Activated CD4-positive, alpha-beta T cell treated with anti-CD3 and anti-CD28 coated beads, Interleukin-2, Interleukin-4, amounts not matched to agents 100 ng/mL and 50 ng/mL, durations not matched to agents 16 hours and 8 hours (primary cell): Measurements from ENCODE around the gene RAX.
"Not testable (repeated sequence)": the region's sequence is repeated elsewhere in the genome, so short reads cannot be mapped to it uniquely, and the experiment has no call there.

Experiments
- DNase-seq: peaks from one replicate; pipeline ENCODE4 v3.0.0-alpha.2; 2020; ENCODE audit warnings: low spot score

Gene RAX

DNA sequence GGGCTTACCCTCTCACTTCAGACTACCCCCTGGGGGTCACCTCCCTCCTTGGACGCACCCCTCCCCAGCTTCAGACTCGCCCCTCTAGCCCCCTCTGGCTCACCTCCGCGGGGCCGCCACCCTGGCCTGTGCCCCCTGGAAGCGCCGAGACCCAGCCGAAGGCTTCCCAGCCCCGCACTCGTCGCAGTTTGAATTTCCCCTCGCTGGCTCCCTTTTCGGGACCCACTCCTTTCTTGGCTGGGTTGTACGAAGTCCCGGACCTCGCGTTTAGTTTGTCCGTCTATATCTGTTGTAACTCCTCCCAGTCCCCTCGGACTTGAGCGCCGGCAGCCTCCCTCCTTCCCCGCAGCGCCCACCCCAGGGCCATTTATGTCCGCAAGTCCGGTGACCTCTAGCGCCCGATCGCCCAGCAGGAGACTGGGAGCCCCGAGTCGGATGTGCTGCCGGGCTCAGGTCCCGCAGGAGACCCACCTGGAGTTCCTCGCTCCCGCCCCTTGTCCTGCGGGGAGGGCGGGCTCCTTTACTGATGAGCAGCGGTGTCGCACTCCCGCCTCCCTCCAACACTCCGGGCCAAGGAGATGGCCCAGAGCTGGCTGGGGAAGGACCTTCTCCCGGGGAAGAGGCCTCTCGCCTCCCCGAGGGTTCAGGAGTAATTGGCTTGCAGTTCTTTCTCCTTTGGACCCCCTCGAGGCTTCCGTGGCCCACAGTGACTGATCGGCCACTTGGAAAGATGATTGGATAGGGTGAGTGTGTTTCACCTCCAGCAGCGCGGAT, 692 bp upstream of the RAX start:
- DNase-seq = no peak

DNA sequence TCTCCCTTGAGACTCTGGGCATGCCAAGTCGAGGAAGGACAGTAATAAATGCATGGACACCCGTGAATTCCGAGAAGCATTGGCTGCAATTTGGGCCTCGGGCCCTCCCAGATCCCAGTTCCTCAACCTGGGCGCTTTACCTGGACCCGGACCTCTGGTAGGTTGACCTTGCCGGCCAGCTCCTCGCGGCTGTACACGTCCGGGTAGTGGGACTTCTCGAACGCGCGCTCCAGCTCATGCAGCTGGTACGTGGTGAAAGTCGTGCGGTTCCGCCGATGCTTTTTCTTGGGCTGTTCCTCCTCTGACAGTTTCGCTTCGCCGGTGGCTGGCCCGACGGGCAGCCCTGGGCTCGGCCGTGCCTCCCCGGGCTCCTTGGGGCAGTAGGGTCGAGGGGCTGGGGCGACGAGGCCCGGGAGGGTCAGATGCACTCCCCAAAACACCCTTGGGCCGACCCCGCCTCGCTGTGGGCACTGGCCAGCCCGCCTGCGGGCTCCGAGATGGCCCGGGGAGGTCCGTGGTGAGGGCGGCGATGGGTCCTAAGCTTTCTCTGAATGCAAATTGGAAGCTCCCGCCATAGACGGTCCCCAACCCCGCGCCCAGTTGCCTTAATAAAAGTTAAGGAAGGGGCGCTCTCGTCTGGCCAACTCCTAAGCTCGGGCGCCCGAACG, 899 bp downstream of the RAX start:
- no peak for DNase-seq

DNA sequence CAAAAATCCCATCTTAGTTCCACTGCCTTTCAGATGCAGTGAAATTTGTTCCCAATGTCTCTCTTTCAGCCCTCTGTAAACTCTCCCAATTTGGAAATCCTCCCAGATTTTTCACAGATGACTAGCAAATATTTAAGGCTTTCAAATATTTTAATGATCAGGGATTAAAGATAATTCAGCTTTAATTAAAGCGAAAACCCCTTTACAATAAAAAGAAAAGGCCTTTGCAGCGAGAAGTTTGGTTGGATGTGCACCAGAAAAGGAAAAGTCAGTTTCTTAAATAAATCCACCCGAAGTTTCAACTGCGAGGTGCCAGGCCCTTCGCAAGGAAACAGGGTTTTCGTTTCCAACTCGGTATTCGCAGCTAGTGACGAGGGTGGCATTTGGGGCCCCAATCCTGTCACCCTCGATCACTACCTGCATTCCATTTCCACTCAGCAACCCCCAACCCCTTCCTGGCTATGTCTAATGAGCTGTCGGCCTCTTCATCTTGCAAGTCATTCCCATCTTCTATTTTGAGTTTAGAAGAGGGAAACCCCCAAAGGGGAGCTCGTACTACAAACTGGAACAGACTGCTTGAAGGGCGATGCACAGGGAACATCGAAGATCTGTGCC, 1.5 kb downstream of the RAX start:
- no peak for DNase-seq

DNA sequence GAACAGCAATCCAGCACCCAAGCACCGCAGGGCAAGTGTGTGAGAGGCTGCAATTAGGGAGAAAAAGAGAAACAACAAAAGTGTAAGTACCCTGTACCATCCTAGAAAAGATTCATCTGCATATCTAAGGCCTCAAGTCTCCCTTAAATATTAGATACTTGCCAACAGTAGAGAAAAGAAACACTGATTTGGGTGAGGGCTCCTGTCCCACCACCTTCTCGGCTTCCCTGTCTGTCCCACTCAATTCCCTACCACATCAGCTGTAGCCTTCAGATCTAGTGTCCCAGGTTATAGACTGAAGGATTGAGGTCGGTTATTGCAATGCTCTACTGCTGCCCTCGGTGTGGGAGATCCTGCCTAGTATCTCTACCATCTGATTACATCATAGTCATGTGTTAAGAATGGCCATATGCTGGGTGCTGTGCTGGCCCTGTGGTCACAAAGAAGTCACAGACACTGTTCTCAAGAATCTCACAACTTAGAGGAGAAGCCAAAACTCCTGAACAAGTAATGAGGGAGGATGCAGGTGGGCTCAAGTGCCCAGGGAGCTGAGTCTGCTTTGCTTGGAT, 2.5 kb downstream of the RAX start:
- no peak for DNase-seq

DNA sequence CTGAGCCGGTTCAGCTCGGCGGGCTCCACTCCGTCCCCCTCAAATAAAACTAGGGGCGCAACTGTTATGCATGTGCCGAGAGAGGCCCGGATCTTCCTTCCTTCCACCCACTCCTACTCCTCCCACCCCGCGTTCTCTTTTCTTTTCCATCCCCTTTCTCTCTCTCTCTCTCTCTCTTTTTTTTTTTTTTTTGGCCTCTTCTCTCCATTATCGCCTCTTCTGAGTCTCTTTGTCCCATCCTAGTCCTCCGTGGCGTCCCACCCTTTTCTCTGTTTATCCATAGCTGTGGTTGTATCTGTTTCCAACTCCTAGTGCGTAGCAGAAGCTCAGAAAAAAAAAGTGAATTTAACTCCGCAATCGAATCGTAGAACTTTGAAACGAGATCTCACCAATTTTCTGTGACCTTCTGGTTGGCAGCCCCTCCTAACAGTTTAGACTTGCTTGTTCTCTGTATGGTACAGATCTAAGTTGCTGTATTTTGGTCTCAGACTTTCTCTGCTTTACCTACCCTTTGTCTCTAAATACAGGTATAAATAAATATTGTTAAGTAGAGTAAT, 3.6 kb downstream of the RAX start:
- no peak for DNase-seq

DNA sequence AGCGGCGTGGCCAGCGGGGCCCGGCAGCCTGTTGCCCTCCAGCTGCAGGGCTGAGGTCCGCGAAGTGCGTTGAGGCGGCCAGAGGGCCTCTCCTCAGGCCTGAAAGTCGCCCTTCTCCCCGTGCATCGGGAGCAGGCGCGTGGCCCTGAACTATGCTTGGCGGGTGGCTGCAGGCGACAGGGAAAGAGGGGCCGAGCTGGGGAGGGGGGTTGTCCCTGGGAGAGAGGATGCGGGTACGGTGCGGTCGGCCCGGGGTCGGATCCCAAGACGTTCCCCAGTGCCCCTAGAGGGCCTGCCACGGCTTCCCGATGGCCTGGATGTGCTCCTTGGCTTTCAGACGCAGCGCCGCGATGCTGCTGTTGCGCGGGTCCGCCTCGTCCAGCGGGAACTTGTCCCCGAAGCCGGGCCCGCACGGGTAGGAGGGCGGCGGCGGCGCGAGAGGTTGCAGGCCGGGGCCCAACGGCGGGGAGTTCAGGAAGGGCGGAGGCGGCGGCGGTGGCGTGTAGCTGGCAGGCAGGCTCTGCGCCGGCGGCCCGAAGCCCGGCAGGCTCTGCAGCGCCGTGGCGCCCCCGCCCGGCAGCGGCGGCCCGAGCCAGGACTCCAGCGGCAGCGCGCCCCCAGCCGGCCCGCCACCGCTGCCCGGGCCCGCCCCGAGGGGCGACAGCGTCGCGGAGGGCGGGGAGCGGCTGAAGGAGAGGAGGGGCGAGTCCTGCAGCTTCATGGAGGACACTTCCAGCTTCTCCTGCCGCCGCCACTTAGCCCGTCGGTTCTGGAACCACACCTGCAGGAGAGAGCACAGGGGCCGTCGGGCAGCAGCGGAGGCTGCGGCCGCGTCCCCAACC, 4.3 kb downstream of the RAX start:
- peak; percentile 48 for DNase-seq

DNA sequence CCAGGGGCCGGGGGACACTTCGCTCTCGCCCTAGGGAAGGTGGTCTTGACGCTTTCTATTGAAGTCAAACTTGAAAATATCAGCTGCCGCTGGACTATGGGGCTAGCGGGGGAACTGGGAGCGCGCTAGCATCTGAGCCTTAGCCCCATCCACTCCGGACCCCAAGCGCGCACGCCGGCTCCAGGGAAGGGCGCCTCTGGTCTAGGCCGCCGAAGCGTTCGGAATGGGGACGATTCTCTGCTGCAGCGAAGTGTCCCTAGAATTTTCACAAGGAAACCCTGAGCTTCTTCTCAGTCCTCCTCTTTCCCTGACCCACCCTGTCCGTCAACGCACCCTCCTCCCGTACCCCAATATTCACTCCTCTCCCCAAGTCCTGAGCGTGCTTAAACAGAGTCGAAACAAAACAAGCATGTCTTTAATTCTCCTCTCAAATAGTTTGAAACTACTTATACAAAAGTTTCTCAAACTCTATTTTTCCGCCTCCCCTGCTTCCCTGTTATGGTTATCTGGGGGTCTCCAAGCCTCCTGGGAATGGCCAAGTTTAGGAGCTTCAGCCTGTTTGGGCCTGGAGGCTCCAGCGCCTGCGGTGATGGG, 5.0 kb downstream of the RAX start:
- no peak for DNase-seq

DNA sequence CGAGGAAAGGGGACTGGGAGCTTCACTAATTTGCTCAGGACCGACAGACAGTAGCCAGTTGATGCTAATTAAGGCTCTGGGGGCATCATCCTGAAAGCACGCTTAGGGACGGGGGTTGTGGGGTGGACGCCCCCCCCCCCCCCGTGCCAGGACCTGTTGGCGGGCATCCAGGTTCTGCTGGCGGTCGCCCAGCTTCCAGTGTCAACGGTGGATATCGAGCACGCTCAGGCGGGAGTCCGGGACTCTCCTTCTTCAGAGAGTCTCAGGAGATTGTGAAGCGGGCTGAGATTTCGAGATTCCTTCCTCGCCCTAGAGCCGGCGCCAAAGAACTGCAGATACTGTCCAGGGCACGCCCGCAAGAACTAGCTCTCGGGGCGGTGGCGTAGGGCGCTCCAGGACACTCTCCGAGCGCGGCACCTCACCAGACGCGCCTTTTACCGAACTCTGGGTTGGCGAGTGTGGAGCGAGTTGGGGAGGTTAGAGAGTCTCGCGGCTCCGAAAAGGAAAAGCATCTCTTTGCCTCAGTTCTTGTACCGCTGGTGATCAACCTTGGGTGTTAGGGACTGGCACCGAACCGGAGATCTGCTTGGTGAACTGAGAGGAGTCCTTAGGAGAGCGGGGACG, 5.6 kb downstream of the RAX start:
- no peak for DNase-seq

DNA sequence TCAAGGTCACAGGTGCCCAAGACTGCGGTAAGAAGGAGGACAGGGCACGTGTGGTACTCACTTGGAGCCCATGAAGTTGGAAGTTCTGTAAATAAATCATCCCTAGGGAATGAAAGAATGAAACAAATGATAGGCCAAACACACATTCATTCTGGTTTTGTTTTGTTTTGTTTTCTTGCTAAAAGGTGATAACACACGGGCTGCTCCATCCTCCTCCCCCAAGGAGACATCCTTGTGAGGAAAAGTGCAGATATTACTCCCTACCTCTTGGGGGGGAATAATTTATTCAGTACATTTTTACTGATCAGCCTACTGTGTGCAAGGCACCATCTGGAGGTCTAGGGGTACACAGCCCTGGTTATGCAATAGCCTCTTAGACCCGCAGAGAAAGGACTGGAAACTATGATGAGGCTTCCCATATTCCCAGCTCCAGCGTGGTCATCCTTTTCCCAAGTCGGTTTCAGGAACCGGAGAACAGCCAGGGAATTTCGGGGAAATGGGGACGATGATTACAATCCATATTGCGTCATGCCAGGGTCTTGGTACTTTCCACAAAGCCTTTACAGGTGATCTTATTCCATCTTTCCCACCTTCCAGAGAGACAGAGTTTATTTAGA, 6.3 kb downstream of the RAX start:
- DNase-seq = no peak

DNA sequence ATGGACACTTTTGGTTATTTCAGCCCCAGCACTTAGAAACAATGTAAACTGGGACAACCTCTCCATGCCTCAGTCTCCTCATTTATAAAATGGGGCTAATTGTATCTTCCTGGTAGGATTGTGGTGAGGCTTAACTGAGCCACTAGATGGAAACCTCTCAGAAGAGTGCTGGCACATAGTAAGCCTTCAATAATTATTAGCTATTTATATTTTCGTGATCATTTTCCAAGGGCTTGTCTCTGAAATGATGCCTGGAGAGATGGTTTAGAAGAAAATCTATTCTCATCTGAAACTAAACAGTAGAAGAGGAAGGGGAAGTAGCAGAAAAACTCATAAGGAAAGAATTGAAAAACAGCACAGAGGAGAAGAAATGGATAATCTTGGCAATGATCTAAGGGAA, 6.8 kb downstream of the RAX start:
- no peak for DNase-seq

DNA sequence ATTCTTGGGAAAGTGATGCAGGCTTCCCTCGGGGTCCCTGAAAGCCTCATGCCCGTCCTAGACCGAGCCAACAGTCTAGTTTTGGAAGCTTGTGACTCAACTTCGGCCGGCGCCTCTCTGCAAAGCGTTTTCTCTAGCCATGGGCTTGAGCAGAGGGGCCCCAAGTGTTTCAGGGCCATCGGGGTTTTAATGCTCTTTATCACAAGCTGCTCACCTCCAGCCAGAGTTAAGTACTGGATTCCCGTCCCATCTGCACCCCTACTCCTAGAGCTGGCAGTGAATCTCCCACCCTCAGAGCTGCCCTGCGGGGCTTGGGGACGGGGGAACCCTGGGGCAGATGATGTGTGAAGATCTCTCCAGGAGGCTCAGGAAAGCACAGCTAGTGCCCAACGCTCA, 7.3 kb downstream of the RAX start:
- DNase-seq = no peak

DNA sequence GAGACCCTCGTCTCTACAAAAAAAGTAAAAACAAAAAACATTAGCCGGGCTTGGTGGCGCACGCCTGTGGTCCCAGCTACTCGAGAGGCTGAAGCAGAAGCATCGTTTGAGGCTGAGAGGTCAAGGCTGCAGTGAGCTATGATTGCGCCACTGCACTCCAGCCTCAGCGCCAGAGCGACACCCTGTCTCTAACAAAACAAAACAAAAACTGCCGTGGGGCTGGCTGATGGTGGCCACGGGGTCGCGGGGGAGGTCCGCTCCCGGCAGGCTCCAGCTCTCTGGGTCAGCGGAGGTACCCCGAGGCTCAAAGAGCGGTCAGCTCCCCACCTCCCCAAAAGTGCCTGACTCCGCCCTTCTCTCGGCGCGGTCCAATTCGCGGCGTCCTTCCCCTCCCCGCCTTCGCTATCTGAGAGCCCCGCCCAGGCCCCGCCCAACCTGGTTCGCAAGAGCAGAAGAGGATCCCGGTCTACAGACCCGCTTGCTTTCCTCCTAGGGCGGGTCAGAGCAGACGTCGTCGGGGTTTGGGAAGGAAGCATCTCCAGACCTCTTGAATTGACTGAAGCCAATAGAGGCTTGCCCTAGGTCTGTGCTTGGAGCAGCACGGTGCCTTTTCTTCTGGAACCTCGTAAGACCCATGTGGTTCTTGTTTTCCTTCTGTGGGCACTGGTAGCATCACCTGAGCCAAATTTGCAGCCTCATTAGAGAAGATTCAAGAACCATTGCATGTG, 7.8 kb downstream of the RAX start:
- peak; percentile 35 for DNase-seq

DNA sequence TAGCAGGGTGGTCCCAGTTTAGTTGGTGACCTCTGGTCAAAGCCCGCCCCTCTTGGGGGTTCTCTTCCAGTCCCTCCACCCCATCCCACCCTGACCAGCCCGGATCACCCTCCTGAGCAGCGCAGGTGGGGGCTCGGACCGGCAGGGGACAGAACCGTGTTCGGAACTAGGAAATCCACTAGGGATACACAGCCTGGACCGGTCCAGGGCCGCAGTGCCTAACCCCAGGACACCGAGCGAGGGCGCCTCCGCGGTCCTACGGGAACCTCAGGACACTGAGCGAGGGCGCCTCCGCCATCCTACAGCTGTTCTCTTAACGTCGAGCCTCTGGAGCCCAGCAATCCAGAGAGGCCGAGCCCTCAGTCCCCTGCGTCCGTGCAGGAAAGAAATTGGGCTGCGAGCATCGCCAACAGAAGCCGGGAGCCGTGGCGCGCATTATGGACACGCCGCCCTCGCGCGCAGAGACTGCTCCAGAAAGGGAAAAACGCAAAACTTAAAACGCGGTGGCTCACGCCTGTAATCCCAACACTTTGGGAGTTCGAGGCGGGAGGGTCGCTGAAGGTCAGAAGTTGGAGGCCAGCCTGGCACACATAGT, 8.5 kb downstream of the RAX start:
- no peak for DNase-seq

DNA sequence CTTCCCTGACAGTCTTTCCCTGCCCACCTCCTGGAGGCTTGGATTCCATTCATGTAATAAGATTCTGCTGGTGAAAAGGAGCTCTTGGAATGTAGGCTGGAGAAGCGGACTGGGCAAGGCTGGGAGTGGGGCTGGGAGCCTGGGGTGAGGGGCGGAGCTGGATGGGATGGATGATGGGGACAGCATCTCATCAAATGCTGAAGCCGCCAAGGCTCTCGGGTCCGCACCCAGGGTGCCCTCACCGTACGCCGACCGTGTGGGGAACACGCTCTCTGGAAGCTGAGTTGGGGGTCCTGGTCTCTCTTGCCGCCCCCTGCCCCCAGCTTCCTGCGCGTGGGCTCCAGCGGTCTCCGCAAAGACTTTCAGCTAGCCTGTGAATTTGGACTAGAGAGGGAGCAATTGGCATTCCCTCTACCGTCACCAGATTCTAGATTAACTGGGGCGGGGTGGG, 9.1 kb downstream of the RAX start:
- no peak for DNase-seq

DNA sequence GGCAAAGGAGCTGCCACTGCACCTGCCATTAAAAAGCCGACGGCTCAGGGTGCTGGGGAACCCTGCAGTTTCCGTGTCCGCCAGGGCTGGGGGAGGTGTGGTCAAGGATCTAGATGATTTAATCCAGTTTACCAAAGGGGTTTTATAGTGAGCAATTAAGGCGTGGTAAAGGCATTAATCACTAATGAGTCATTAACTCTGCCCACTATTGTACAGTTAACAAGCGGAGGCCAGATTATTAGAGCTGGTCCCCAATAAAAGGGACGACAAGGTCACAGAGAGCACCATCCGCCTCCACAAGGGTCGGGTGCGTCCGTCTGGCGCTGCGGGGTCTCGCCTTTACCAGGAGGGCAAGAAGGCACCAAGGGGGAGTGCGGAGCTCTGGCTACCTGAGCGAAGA, 9.6 kb downstream of the RAX start:
- DNase-seq = no peak

DNA sequence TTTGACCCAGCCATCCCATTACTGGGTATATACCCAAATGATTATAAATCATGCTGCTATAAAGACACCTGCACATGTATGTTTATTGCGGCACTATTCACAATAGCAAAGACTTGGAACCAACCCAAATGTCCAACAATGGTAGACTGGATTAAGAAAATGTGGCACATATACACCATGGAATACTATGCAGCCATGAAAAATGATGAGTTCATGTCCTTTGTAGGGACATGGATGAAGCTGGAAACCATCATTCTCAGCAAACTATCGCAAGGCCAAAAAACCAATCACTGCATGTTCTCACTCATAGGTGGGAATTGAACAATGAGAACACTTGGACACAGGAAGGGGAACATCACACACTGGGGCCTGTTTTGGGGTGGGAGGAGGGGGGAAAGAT, 11.0 kb downstream of the RAX start:
- not testable (repeated sequence) for DNase-seq

DNA sequence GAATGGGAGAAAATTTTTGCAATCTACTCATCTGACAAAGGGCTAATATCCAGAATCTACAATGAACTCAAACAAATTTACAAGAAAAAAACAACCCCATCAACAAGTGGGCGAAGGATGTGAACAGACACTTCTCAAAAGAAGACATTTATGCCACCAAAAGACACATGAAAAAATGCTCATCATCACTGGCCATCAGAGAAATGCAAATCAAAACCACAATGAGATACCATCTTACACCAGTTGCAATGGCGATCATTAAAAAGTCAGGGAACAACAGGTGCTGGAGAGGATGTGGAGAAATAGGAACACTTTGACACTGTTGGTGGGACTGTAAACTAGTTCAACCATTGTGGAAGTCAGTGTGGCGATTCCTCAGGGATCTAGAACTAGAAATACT, 11.4 kb downstream of the RAX start:
- DNase-seq = not testable (repeated sequence)

DNA sequence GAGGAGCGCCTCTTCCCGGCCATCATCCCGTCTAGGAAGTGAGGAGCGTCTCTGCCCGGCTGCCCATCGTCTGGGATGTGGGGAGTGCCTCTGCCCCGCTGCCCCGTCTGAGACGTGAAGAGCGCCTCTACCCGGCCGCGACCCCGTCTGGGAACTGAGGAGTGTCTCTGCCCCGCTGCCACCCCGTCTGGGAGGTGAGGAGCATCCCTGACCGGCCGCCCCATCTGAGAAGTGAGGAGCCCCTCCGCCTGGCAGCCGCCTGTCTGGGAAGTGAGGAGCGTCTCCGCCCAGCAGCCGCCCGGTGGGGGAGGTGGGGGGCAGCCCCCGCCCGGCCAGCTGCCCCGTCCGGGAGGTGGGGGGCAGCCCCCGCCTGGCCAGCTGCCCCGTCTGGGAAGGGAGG, 17.8 kb downstream of the RAX start:
- not testable (repeated sequence) for DNase-seq

DNA sequence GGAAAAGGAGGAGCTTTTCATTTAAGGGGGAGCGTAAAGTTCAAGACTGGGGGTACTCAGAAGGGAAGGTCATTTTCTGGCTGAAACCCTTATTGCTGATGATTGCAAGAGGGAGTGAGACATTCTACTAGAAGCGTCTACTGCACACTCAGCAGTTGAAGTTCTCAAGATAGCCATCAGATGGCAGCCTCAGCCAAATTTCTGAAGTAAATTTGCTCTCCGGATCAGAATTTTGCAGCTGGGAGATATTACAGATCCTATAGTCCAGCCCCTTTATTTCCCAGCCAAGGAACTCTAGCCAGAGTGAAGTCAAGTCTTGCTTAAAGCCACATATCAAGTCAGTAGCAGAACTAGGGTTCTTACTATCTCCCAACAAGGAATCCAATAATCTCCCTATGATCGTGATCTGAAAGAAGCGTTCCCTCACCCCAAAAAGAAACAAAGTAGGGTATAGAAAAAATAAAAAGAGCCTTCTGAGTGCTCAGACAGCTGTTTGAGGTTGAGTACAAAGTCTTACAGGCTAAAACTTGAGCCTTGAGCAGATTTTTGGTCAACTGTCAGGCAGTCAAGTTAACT, 24.0 kb downstream of the RAX start:
- DNase-seq = peak; percentile 44
